K562 (cell line): ENCODE data around the gene STX11. TPM values are rescaled to one million over a fixed set of nuclear protein-coding genes. Genes with fewer than 3 reads are reported as not detected.

Source experiments
- ATAC-seq: fragments of 200-7000 bp; cut with Tn5 transposase; 3 replicates; pipeline ENCODE4 v1.9.1; 2020; ENCODE audit warnings: moderate library complexity
- BruUV-seq: library from RNA; stranded (reverse); fragments of 400-500 nt; replicated peaks from 2 replicates; lab custom pipeline; 2021; lab: Mats Ljungman, UMichigan
- CTCF ChIA-PET: fragments of 300-600 bp; formaldehyde crosslinking; extraction: SDS; loops from one replicate; lab custom pipeline; 2021; ENCODE audit warnings: low intra/inter-chr PET ratio; lab: Yijun Ruan, JAX
- POLR2A ChIA-PET: fragments of 300-600, 350-650 bp; sonication (Branson Sonifier 250); formaldehyde crosslinking; extraction: SDS; loops from one replicate; lab custom pipeline; 2021; ENCODE audit warnings: antibody characterized with exemption, inconsistent platforms; lab: Yijun Ruan, JAX
- DNase-seq, 4 experiments: peaks; one replicate each; pipeline versions ENCODE4 v3.0.0 to v3.0.0-alpha.2; 2011 to 2018; ENCODE audit warnings: low spot score in 3 of 4, mixed read lengths in 3 of 4; ENCODE audit errors: extremely low read depth in 1 of 4
- FAIRE-seq: peaks from 2 replicates; lab custom pipeline; 2011; peaks lifted over from hg19 to GRCh38; lab: Jason Lieb, UNC
- H2AFZ ChIP-seq: 2 replicates; pipeline ENCODE4 v1.6.0; 2011; ENCODE audit warnings: low read depth, low read length, control low read depth, inconsistent platforms
- H3K27ac ChIP-seq: fragments of 200-600 bp; 3 replicates; pipeline ENCODE4 v1.8.0; 2011; ENCODE audit warnings: low read depth, mild to moderate bottlenecking, control low read depth, inconsistent platforms, low read length, moderate library complexity, mixed read lengths; ENCODE audit errors: extremely low read depth
- H3K27me3 ChIP-seq, 2 experiments: fragments of 300-600 bp in 1 of 2; 2 replicates in 1 of 2; 3 replicates in 1 of 2; pipeline versions ENCODE4 v1.6.0 to v1.8.0; 2011; ENCODE audit warnings: inconsistent platforms in 2 of 2, low read length in 2 of 2, mild to moderate bottlenecking in 1 of 2, mixed read lengths in 1 of 2, moderate library complexity in 1 of 2; ENCODE audit not compliant: control insufficient read depth in 2 of 2, insufficient read depth in 2 of 2
- H3K36me3 ChIP-seq: fragments of 300-600 bp; 3 replicates; pipeline ENCODE4 v1.8.0; 2011; ENCODE audit warnings: mild to moderate bottlenecking, low read length, inconsistent platforms; ENCODE audit not compliant: control insufficient read depth, insufficient read depth
- H3K4me1 ChIP-seq, 2 experiments: fragments of 200-600 bp in 1 of 2; replicated peaks in 1 of 2; 2 replicates in 1 of 2; 3 replicates in 1 of 2; pipeline versions ENCODE4 v1.5.1 to v1.8.0; 2011; ENCODE audit warnings: inconsistent platforms in 2 of 2, low read length in 2 of 2, mild to moderate bottlenecking in 1 of 2, mixed read lengths in 1 of 2, moderate library complexity in 1 of 2; ENCODE audit not compliant: control insufficient read depth in 2 of 2, insufficient read depth in 2 of 2
- H3K4me2 ChIP-seq: 2 replicates; pipeline ENCODE4 v1.6.1; 2011; ENCODE audit warnings: low read length, control low read depth, inconsistent platforms, mixed read lengths; ENCODE audit not compliant: insufficient read depth
- H3K4me3 ChIP-seq: fragments of 200-600 bp; sonication (generic), shearing (Covaris generic); 2 replicates; pipeline ENCODE4 v1.5.1; 2016; ENCODE audit warnings: control low read depth, inconsistent platforms
- H3K79me2 ChIP-seq: fragments of 200-600 bp; 3 replicates; pipeline ENCODE4 v1.8.0; 2011; ENCODE audit warnings: low read length, inconsistent platforms; ENCODE audit not compliant: control insufficient read depth, insufficient read depth
- H3K9ac ChIP-seq, 2 experiments: 2 replicates each; pipeline versions ENCODE4 v1.6.0 to v1.6.1; 2011; ENCODE audit warnings: low read depth in 2 of 2, low read length in 2 of 2, control low read depth in 1 of 2, inconsistent platforms in 1 of 2, mild to moderate bottlenecking in 1 of 2, mixed read lengths in 1 of 2; ENCODE audit not compliant: insufficient read depth in 1 of 2
- H3K9me1 ChIP-seq: one replicate; pipeline ENCODE4 v1.6.0; 2011; ENCODE audit warnings: inconsistent platforms, mild to moderate bottlenecking, low read length, moderate library complexity; ENCODE audit not compliant: control insufficient read depth, insufficient read depth
- H3K9me3 ChIP-seq: replicated peaks from 2 replicates; pipeline ENCODE4 v1.5.1; 2011; ENCODE audit warnings: low read depth, low read length, inconsistent platforms; ENCODE audit not compliant: control insufficient read depth, insufficient read depth
- H4K20me1 ChIP-seq: replicated peaks from 2 replicates; pipeline ENCODE4 v1.6.1; 2011; ENCODE audit warnings: low read length, inconsistent platforms, mixed read lengths; ENCODE audit not compliant: control insufficient read depth, insufficient read depth
- C11orf30 ChIP-seq: fragments of 450-650 bp; IDR thresholded peaks from 2 replicates; pipeline ENCODE4 v1.6.1; 2016; ENCODE audit warnings: low read depth, mild to moderate bottlenecking
- ERF ChIP-seq: fragments of 450-650 bp; formaldehyde crosslinking; IDR thresholded peaks from 2 replicates; pipeline ENCODE4 v1.4.0; 2020; ENCODE audit warnings: mild to moderate bottlenecking, mixed read lengths
- MCM3 ChIP-seq: fragments of 450-650 bp; IDR thresholded peaks from 2 replicates; pipeline ENCODE4 v1.6.1; 2016
- MXD1 ChIP-seq: fragments of 250-450 bp; sonication (Bioruptor Pico); IDR thresholded peaks from 2 replicates; pipeline ENCODE4 v1.8.0; 2021; ENCODE audit warnings: borderline replicate concordance, mild to moderate bottlenecking, moderate library complexity; ENCODE audit not compliant: poor library complexity, severe bottlenecking
- PHF20 ChIP-seq: fragments of 450-650 bp; IDR thresholded peaks from 2 replicates; pipeline ENCODE4 v1.6.1; 2018; ENCODE audit not compliant: partially characterized antibody
- SMAD4 ChIP-seq: fragments of 250-450 bp; sonication (Bioruptor Pico); conservative IDR thresholded peaks from 2 replicates; pipeline ENCODE4 v1.8.0; 2021; ENCODE audit warnings: inconsistent platforms, mild to moderate bottlenecking, moderate library complexity
- UBTF ChIP-seq, 2 experiments: IDR thresholded peaks; 2 replicates each; pipeline ENCODE4 v1.6.1; 2012; ENCODE audit warnings: improper control_type of control experiment in 2 of 2, low read depth in 2 of 2, low read length in 2 of 2, borderline replicate concordance in 1 of 2
- WHSC1 ChIP-seq: IDR thresholded peaks from one replicate; pipeline ENCODE4 v1.6.1; 2012; ENCODE audit warnings: low read length, control low read depth, inconsistent platforms
- YY1 ChIP-seq, 3 experiments: IDR thresholded peaks; 2 replicates each; pipeline ENCODE4 v1.6.1; 2011; ENCODE audit warnings: low read length in 2 of 3, mild to moderate bottlenecking in 2 of 3, moderate library complexity in 2 of 3, borderline replicate concordance in 1 of 3, control low read depth in 1 of 3, low read depth in 1 of 3; ENCODE audit not compliant: insufficient read depth in 3 of 3, insufficient replicate concordance in 2 of 3, control insufficient read depth in 1 of 3, insufficient read length in 1 of 3; ENCODE audit errors: extremely low read depth in 1 of 3
- ZKSCAN8 ChIP-seq: fragments of 200-800 bp; sonication (Bioruptor generic); IDR thresholded peaks from 2 replicates; pipeline ENCODE4 v1.6.1; 2016; ENCODE audit warnings: missing genetic modification characterization, missing compliant biosample characterization
- ZNF644 ChIP-seq: fragments of 200-800 bp; sonication (Bioruptor generic); IDR thresholded peaks from 2 replicates; pipeline ENCODE4 v1.6.1; 2016; ENCODE audit warnings: low read depth, missing genetic modification characterization, missing compliant biosample characterization
- ZNF695 ChIP-seq: fragments of 450-650 bp; formaldehyde crosslinking; IDR thresholded peaks from 2 replicates; pipeline ENCODE4 v1.4.0; 2020; ENCODE audit warnings: mild to moderate bottlenecking, moderate library complexity
- WGBS: fragments of 100-300 bp; shearing (Covaris generic); methylation state at CpG from one replicate; pipeline ENCODE4 v1.1.6; 2016; ENCODE audit warnings: low coverage, mixed read lengths; ENCODE audit not compliant: insufficient coverage; ENCODE audit errors: missing lambda C conversion rate; 5-methylcytosine and 5-hydroxymethylcytosine counted together
- in situ Hi-C: fragments of 300-500 bp; cut with MboI; formaldehyde crosslinking; loops from 4 replicates; pipeline ENCODE4 v1.15.0; 2018; ENCODE audit warnings: inconsistent platforms, mixed read lengths
- intact Hi-C: fragments of 100-400 bp; cut with micrococcal nuclease; formaldehyde crosslinking; loops from 2 replicates; pipeline ENCODE4 v1.14.2; 2022
- polyA plus RNA-seq, 8 experiments: library from polyadenylated mRNA; depleted of rRNA in 4 of 8; stranded (reverse) in 5 of 8; unstranded in 3 of 8; fragments of >200 nt; fragmentation: Nextera tagmentation in 2 of 8; fragmentation: Illumina TruSeq in 1 of 8; extraction: Ambion mirVana in 2 of 8; extraction: Trizol in 1 of 8; gene quantifications; 2 replicates each; pipeline versions ENCODE4 v1.2.1 to v1.2.3, GENCODE V29; 2011 to 2014; ENCODE audit warnings: inconsistent platforms in 1 of 8, missing spikeins in 1 of 8
- total RNA-seq, 7 experiments: library from RNA; depleted of rRNA in 6 of 7; stranded (reverse); fragments of >200 nt in 6 of 7; fragmentation: Illumina TruSeq in 2 of 7; extraction: Trizol in 2 of 7; gene quantifications; 2 replicates each; pipeline versions ENCODE4 v1.2.1 to v1.2.3, GENCODE V29; 2011 to 2021; ENCODE audit warnings: low replicate concordance in 1 of 7

The STX11 gene
- total and polyA plus RNA-seq, 9 of the 15 experiments (the other 6 are each of a cell fraction or from before 2014, with no cell fraction given) = 0.06 to 0.73 (median 0.40) TPM

GRCh38 chr6:144129469-144129868 is 20.8 kb upstream of the STX11 start:
- Histone ChIP-seq H2AFZ (peak overlapping the region; percentile 52), H3K9me1 (no peaks in the 10 kb centered on the region), H4K20me1 (no peaks in the 10 kb centered on the region), H3K9me3 (no peaks in the 10 kb centered on the region), H3K4me3 (no peak overlapping the region), H3K36me3 (no peaks in the 10 kb centered on the region), H3K4me2 (peak overlapping the region; percentile 44; the same call in 1 of the 2 replicates), H3K4me1 (peaks cover 0 to 7% of the 10 kb centered on the region in 2 experiments; a peak in 3 of 5 replicates), H3K27ac (no peak overlapping the region), H3K9ac (no peak overlapping the region), H3K79me2 (no peaks in the 10 kb centered on the region), H3K27me3 (no peaks in the 10 kb centered on the region; a peak in 1 of 5 replicates)
- DNase-seq (no peak), FAIRE-seq (no peak), ATAC-seq (peak; percentile 56; the same call in 2 of the 3 replicates)
- POLR2A ChIA-PET = interaction anchor here (0.6 kb wide), 1 partner anchor 13 kb away, joined by 3 read pairs; no protein-coding TSS in a partner anchor
- TF ChIP-seq MCM3 (no peak), YY1 (IDR thresholded peaks at IDR 0.05; ENCODE audit: borderline replicate concordance in 1 of 3, control insufficient read depth in 1 of 3, extremely low read depth in 1 of 3, insufficient read depth in 3 of 3, insufficient read length in 1 of 3, insufficient replicate concordance in 2 of 3, low read depth in 1 of 3, low read length in 2 of 3) (peak in 1 of 3 experiments; percentile 79), ERF (CRISPR knock-in tag) (no peak)
- in situ Hi-C loops = no loop called here
- 13% methylated on average over 6 of the region's 6 CpGs for WGBS
- intact Hi-C loops = no loop called here
- BruUV-seq = no TSS peak
- CTCF ChIA-PET = no interaction called here

- no peak overlapping the region; the same call in 1 of the 2 replicates for H2AFZ ChIP-seq
- BruUV-seq = no TSS peak
- in situ Hi-C loops = no loop called here
- H3K4me3 ChIP-seq = no peak overlapping the region
- H3K9ac ChIP-seq = no peak overlapping the region
- no peak overlapping the region for H3K27ac ChIP-seq
- H3K9me3 ChIP-seq = no peaks in the 10 kb centered on the region
- H4K20me1 ChIP-seq = no peaks in the 10 kb centered on the region
- H3K4me1 ChIP-seq = 0 out of 5 replicates have a peak, but pooled peaks cover 0 to 2% of the 10 kb centered on the region in 2 experiments
- ATAC-seq = no peak
- no peaks in the 10 kb centered on the region for H3K9me1 ChIP-seq
- no peaks in the 10 kb centered on the region for H3K36me3 ChIP-seq
- no peak for FAIRE-seq
- no peaks in the 10 kb centered on the region for H3K79me2 ChIP-seq
- WGBS = 11% methylated on average over 1 of the region's 1 CpG
- ChIA-PET CTCF (no interaction called here), POLR2A (no interaction called here)
- no peak for DNase-seq
- no peak overlapping the region for H3K4me2 ChIP-seq
- intact Hi-C loops = no loop called here
- H3K27me3 ChIP-seq = peaks cover 0 to under 1% of the 10 kb centered on the region in 2 experiments; a peak in 2 of 5 replicates
- no peak for TF ChIP-seq WHSC1
- TF ChIP-seq ZNF695 (CRISPR knock-in tag) = no peak
- TF ChIP-seq ZNF644 (tag) = no peak
- TF ChIP-seq C11orf30 = no peak
- TF ChIP-seq ZKSCAN8 (CRISPR knock-in tag) = no peak
- no peak for TF ChIP-seq UBTF (IDR thresholded peaks at IDR 0.05; ENCODE audit: borderline replicate concordance in 1 of 2, low read depth in 2 of 2, low read length in 2 of 2)
- TF ChIP-seq SMAD4 (CRISPR knock-in tag) = no peak
- TF ChIP-seq MXD1 = no peak
- TF ChIP-seq PHF20 = no peak
These were observed 19.0 kb upstream of the STX11 start for GRCh38 chr6:144131248-144131709.
